ENCODE measurements around the gene COA7. TPM values are rescaled to one million over a fixed set of nuclear protein-coding genes. Genes with fewer than 3 reads are reported as not detected.

Gene COA7
- total RNA-seq, 1 experiment from 2014 or later: 20.7 TPM

- H3K4me2 ChIP-seq: no peak overlapping the region
- no peaks in the 10 kb centered on the region for H3K27me3 ChIP-seq (ENCODE audit: insufficient read depth, low read depth)
- no peak for TF ChIP-seq EZH2 (IDR thresholded peaks at IDR 0.05; ENCODE audit: low read depth)
- no peak for TF ChIP-seq CTCF (conservative IDR thresholded peaks at IDR 0.05)
- H3K9me3 ChIP-seq (ENCODE audit: insufficient read depth, low read depth): no peaks in the 10 kb centered on the region
- H2AFZ ChIP-seq: no peak overlapping the region
- POLR2A ChIA-PET (ENCODE audit: unreplicated experiment): no interaction called here
- no peaks in the 10 kb centered on the region; the same call in 1 of the 2 replicates for H4K20me1 ChIP-seq (ENCODE audit: insufficient read depth)
- H3K4me1 ChIP-seq (replicated peaks; ENCODE audit: insufficient read depth): peaks cover 13% of the 10 kb centered on the region; the same call in 1 of the 2 replicates
- no peak overlapping the region for H3K4me3 ChIP-seq
- no peak overlapping the region for H3K27ac ChIP-seq
- peaks cover 16% of the 10 kb centered on the region; the same call in 1 of the 2 replicates for H3K79me2 ChIP-seq (ENCODE audit: low read depth)
- no peaks in the 10 kb centered on the region for H3F3A ChIP-seq (ENCODE audit: insufficient read depth, low read depth)
- CTCF ChIA-PET: no interaction called here
- H3K9me2 ChIP-seq (ENCODE audit: insufficient read depth): no peaks in the 10 kb centered on the region
- no peak for DNase-seq
- no peaks in the 10 kb centered on the region for H3K36me3 ChIP-seq (ENCODE audit: low read depth)
- intact Hi-C loops (cut with micrococcal nuclease; ENCODE audit: unreplicated experiment): no loop called here
- no TSS peak for BruUV-seq (replicated peaks)
These were observed 43.1 kb upstream of the COA7 start for GRCh38 chr1:52741259-52741658.

GRCh38 chr1:52739699-52740467, 41.7 kb upstream of the COA7 start:
- no TSS peak for BruUV-seq (replicated peaks)
- H3K4me3 ChIP-seq: no peak overlapping the region
- no peaks in the 10 kb centered on the region for H3F3A ChIP-seq (ENCODE audit: insufficient read depth, low read depth)
- no peaks in the 10 kb centered on the region for H3K36me3 ChIP-seq (ENCODE audit: low read depth)
- intact Hi-C loops (cut with micrococcal nuclease; ENCODE audit: unreplicated experiment): no loop called here
- peaks cover 13% of the 10 kb centered on the region; the same call in 1 of the 2 replicates for H3K4me1 ChIP-seq (replicated peaks; ENCODE audit: insufficient read depth)
- no peak overlapping the region for H2AFZ ChIP-seq
- DNase-seq: peak in 1 of 2 experiments; percentile 35
- H3K4me2 ChIP-seq: peak overlapping the region; percentile 12
- H4K20me1 ChIP-seq (ENCODE audit: insufficient read depth): no peaks in the 10 kb centered on the region
- ChIA-PET CTCF (no interaction called here), POLR2A (ENCODE audit: unreplicated experiment) (interaction anchor here (0.7 kb wide), 1 partner anchor 1500 kb away, joined by 3 read pairs; no protein-coding TSS in a partner anchor)
- H3K27me3 ChIP-seq (ENCODE audit: insufficient read depth, low read depth): no peaks in the 10 kb centered on the region
- H3K27ac ChIP-seq: no peak overlapping the region
- no peaks in the 10 kb centered on the region for H3K9me2 ChIP-seq (ENCODE audit: insufficient read depth)
- TF ChIP-seq EZH2 (IDR thresholded peaks at IDR 0.05; ENCODE audit: low read depth): no peak
- TF ChIP-seq CTCF (conservative IDR thresholded peaks at IDR 0.05): no peak
- H3K79me2 ChIP-seq (ENCODE audit: low read depth): peaks cover 16% of the 10 kb centered on the region; the same call in 1 of the 2 replicates
- H3K9me3 ChIP-seq (ENCODE audit: insufficient read depth, low read depth): no peaks in the 10 kb centered on the region

- TF ChIP-seq EZH2 (IDR thresholded peaks at IDR 0.05; ENCODE audit: low read depth): no peak
- TF ChIP-seq CTCF (conservative IDR thresholded peaks at IDR 0.05): no peak
- Histone ChIP-seq H3K36me3 (ENCODE audit: low read depth) (no peaks in the 10 kb centered on the region), H2AFZ (no peak overlapping the region), H3K4me1 (replicated peaks; ENCODE audit: insufficient read depth) (peaks cover 13% of the 10 kb centered on the region; the same call in 1 of the 2 replicates), H3K27ac (no peak overlapping the region), H3K9me3 (ENCODE audit: insufficient read depth, low read depth) (no peaks in the 10 kb centered on the region), H3K9me2 (ENCODE audit: insufficient read depth) (no peaks in the 10 kb centered on the region), H3K27me3 (ENCODE audit: insufficient read depth, low read depth) (no peaks in the 10 kb centered on the region), H3K4me2 (no peak overlapping the region), H3K79me2 (ENCODE audit: low read depth) (peaks cover 16% of the 10 kb centered on the region; the same call in 1 of the 2 replicates), H4K20me1 (ENCODE audit: insufficient read depth) (no peaks in the 10 kb centered on the region), H3F3A (ENCODE audit: insufficient read depth, low read depth) (no peaks in the 10 kb centered on the region), H3K4me3 (no peak overlapping the region)
- DNase-seq: no peak
- BruUV-seq (replicated peaks): no TSS peak
- intact Hi-C loops (cut with micrococcal nuclease; ENCODE audit: unreplicated experiment): no loop called here
- ChIA-PET CTCF (no interaction called here), POLR2A (ENCODE audit: unreplicated experiment) (no interaction called here)
These were observed 40.7 kb upstream of the COA7 start for GRCh38 chr1:52738893-52739292.
